GM18499 (cell line): ENCODE measurements around the gene PXDC1.
"Not testable (repeated sequence)": the region's sequence is repeated elsewhere in the genome, so short reads cannot be mapped to it uniquely, and the experiment has no call there.

Source experiments
- ATAC-seq: cut with Tn5 transposase; IDR thresholded peaks from one replicate; pipeline ENCODE4 v1.9.1; 2021; ENCODE audit warnings: moderate number of reproducible peaks; ENCODE audit not compliant: insufficient read depth, unreplicated experiment

The PXDC1 gene

GRCh38 chr6:3737149-3737830 lies 14.2 kb downstream of the PXDC1 start:
- no peak for ATAC-seq

DNA sequence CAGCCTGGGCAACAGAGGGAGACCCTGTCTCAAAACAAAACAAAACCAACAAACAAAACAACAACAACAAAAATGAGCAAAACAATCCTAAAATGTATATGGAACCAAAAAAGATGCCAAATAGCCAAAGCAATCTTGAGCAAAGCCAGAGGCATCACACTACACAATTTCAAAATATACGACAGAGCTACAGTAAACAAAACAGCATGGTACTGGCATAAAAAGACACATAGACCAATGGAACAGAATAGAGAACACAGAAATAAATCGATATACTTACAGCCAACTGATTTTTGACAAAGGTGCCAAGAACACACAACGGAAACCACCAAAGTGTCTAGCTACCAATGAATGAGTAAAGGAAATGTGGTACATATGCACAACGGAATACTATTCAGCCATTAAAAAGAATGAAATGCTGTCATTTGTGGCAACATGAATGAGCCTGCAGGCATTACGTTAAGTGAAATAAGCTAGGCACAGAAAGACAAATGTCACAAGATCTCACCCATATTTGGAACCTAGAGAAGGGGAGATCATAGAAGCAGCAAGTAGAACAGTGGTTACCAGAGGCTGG lies 16.4 kb downstream of the PXDC1 start:
- ATAC-seq: no peak

DNA sequence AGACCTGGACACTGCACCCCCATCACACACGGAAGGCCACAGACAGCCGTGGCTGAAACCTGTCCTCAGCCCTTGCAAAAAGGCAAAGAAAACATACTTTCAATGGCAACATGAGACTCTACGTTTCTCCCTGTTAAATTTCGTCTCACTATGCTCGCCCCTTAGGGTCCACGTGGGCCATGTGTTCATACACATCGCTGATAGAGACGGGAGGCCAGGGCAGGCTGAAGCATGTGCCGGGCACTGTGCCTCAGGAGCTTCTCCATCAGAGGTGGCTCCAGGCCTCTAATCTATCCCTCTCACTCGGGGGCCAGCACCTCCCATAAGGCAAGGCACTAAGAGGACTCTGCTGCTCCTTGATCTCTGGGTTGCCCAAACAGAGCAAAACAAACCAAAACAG lies 17.5 kb downstream of the PXDC1 start:
- ATAC-seq: no peak

DNA sequence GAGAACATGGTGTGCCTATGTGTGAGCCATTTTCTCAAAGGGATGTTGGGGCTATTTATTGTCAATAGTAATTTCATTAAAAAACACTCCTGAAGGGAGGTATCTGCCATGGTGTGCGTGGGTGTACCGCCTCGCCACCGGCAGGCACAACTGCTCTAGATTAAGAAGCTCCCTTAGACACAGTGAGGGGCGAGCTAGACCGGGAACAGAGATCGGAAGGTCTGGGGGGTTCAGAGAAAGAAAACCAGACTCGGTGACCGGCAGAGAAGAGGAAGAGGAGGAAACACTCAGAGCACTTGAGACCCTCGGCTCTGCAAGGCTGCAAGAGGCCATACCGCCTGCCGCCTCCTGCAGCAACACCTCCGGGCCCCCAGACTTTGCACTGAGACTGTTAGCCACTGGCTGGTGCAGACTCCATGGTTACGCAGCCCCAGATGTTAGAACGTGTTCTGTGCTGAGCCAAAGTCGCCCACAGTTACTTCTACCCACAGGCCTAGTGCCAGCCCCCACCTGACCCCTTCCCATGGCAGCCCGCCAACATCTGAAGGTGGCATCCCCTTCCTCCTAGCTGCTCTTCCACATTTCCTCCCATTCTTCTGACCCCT lies 18.1 kb downstream of the PXDC1 start:
- no peak for ATAC-seq

GRCh38 chr6:3732345-3733141 lies 19.0 kb downstream of the PXDC1 start:
- no peak for ATAC-seq

GRCh38 chr6:3731700-3732099 lies 19.8 kb downstream of the PXDC1 start:
- no peak for ATAC-seq

- no peak for ATAC-seq
Measured at GRCh38 chr6:3729603-3730344, 21.7 kb downstream of the PXDC1 start.

DNA sequence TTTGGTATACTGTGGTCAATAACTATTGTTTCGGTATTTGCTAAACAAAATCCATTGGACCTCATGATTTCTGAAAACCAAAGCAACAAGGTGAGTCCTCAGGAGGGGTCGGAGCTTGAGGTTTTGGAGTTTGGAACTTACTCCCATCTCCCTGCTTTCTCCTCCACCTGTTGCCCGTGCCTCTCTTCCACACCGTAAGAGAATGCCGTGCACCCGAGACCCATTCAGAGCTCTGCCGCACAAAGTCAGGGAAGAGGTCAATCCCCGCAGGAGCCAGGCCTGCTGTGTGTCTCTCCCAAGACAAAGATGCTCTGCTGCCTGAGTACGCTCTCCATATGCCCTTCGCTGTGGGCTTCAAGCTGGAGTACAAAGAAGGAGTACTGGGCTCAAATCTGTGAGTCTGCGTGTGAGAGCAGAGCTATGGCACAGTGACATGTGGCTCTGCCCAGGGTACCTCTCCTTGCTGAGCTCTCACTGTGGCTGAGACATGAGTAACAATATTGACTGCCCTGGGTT lies 23.9 kb downstream of the PXDC1 start:
- no peak for ATAC-seq

- no peak for ATAC-seq
Measured at GRCh38 chr6:3727036-3727435, 24.5 kb downstream of the PXDC1 start.

DNA sequence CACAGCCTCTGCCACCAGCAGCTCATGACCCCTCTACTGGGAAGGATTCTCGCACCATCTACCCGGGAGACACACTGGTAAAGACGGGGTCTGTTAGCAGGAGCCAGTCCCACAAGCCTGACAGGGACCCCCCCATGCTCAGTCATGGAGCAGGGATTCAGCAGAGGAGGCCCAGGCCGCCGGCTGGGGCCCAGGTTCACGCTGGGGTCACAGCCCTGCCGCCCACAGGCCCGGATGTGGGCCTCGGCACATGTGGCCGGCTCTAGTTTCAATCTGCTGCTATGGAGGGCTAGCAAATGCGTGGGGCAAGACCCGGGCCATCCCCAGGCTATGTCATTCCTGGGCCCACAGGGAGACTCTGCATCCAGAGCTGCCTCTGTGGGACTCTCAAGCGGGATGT lies 25.1 kb downstream of the PXDC1 start:
- ATAC-seq: no peak

DNA sequence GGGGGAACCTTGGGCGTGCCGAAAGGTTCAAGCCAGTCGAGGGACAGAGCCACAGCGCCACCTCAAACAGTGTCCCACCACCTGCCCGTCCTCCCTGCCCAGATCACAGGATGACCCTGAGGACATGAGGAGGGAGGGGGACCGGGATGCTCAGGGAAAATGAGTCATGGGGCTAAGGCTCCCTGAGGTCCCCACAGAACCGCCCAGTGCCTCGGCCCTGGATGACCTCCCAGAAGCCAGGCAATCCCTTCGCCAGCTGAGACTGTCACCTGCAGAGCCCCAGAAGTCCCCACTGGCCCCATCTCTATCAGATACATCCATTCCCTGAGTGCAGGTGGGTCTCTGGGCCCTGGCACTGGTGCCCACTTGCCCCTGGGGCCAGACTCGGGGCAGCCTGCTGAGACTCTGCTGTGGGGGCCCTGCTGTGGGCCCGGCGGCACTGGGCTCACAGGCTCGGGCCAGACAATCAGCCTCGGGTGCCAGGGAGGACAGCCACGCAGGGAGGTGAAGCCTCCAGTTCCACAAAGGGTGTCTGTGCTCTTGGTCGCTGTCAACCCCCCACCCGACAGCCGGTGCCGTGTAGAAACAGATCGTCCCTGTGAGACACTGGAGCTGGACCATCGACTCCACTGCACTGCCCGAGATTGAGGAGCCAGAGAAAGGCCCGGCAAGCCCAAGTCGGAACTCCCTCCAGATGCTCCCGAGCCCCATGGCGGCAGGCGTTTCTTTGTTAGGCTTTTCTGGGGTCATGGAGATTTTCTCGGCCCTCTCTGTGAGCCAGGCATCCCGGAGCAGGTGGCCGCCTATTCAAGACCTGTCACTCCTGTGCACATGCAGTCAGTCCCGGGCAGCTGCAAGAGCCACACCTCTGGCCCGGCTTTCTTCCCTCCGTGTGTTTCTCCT lies 26.1 kb downstream of the PXDC1 start:
- no peak for ATAC-seq

DNA sequence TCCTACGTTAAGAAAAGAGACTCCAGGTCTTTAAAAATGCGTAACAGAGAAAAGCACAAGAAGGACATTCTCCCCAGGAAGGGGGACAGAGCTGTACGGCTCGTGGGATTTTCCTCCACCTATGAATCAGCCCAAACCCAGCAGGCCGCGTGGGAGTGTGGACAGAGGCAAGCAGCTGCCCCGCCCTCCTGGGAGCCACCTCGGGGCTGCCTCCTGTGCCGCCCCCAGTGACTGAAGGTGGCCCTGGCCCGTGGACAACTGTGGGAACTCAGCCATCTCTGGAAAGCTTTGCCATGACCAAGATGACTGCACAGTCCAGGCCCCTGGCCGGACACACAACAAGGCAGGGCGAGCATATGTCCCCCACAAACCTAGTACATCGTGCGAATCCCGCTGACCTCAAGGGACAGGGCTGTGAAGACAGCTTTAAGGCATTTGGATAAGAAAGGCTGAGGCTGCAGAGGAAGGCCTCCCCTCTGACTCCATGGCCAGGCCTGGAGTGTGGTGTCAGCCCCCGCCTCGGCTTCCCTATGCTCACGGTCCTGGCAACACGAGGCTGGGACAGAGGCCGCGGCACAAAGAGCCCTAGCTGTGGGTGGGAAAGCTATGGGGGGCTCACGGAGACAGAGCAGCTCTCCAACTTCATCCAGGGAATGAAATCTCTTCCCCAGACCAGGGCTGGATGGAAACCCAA lies 26.9 kb downstream of the PXDC1 start:
- ATAC-seq: no peak

DNA sequence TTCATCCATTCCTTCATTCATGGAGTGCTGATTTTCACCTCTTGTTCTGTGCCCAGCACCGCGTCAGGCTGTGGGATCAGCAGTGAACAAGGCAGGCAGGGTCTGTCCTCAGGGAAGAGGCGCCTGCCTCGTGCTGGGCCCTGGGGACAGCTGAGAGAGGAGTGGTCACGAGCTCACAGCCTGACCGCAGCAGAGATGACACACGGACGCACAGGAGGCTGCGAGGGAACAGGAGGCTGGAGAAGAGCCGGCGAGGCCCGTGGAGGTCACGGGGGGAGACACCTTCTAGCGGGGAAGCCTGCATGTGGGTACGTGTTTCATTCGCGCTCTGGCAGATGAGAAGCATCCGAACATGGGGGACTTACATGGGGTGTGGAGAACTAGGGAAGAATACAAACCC lies 27.5 kb downstream of the PXDC1 start:
- ATAC-seq: no peak

GRCh38 chr6:3723251-3723650 lies 28.3 kb downstream of the PXDC1 start:
- no peak for ATAC-seq

DNA sequence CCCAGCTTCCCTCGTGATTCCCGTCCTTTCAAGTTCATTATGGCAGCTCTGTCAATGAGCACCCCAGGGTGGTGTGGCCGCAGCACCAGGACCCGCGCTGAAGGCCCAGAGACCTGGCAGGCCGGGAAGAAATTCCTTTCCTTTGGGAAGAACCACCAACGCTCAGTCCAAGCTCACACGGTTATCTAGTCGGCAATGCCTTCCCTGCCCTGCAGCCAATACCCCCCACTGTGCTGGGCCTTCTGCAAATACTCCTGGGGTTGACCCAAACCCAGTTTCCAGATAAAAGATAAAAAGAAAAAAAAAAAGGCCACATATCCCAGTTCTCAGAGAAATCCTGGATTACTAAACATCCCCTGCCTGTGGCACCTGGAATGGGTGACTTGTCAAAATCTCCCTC lies 28.7 kb downstream of the PXDC1 start:
- ATAC-seq: no peak

GRCh38 chr6:3721810-3722621 lies 29.5 kb downstream of the PXDC1 start:
- ATAC-seq: no peak

- not testable (repeated sequence) for ATAC-seq
Measured at GRCh38 chr6:3720770-3721169, 30.7 kb downstream of the PXDC1 start.
